Measurements from ENCODE around the gene NRL. TPM values are rescaled to one million over a fixed set of nuclear protein-coding genes. Genes with fewer than 3 reads are reported as not detected.

NRL gene
- total and polyA plus RNA-seq, 10 of the 15 experiments (the other 5 are each of a cell fraction or from before 2014, with no cell fraction given): 0.11 to 4.4 (median 2.2) TPM

- no peak for TF ChIP-seq DPF2 (IDR thresholded peaks at IDR 0.05)
- no peak for TF ChIP-seq CBX5 (IDR thresholded peaks at IDR 0.05; ENCODE audit: low read depth)
Observed at GRCh38 chr14:24069411-24069735, 45.4 kb downstream of the NRL start (continued).

GRCh38 chr14:24068711-24069410 is 45.9 kb downstream of the NRL start:
- WGBS (ENCODE audit: insufficient coverage, insufficient replicate concordance, low lambda C conversion rate, missing lambda C conversion rate): 39% methylated on average over 10 of the region's 10 CpGs
- H2AFZ ChIP-seq (ENCODE audit: control insufficient read depth, low read depth, low read length): no peak overlapping the region
- H3K27ac ChIP-seq (ENCODE audit: control insufficient read depth, insufficient read depth): no peak overlapping the region
- intact Hi-C loops (cut with micrococcal nuclease; ENCODE audit: unreplicated experiment) (no loop called here), in situ Hi-C loops (cut with MboI) (no loop called here)
- CTCF ChIA-PET: interaction anchor here (1.1 to 2.7 kb wide), 3 partner anchors 11 to 45 kb away, joined by 3 to 10 read pairs (median 4); partner anchors contain the start of gene DCAF11
- H3K4me3 ChIP-seq: no peak overlapping the region
- H3K27me3 ChIP-seq (replicated peaks in 1 of 2; ENCODE audit: control insufficient read depth in 2 of 2, insufficient read depth in 2 of 2, low read length in 1 of 2): peaks cover 0 to 2% of the 10 kb centered on the region in 2 experiments; a peak in 2 of 4 replicates
- no peak overlapping the region for H3K9ac ChIP-seq (ENCODE audit: control insufficient read depth, insufficient read depth, low read length)
- SMC1A ChIA-PET (ENCODE audit: uncharacterized antibody, unreplicated experiment): interaction anchor here (0.7 to 0.8 kb wide), 2 partner anchors 11 to 92 kb away, joined by 3 read pairs; partner anchors contain the start of gene IRF9
- RAD21 ChIA-PET (ENCODE audit: unreplicated experiment): no interaction called here
- H3K36me3 ChIP-seq (ENCODE audit: control insufficient read depth in 2 of 2, insufficient read depth in 2 of 2, low read length in 1 of 2): no peaks in the 10 kb centered on the region
- DNase-seq (ENCODE audit: low read depth, low spot score): no peak
- no peaks in the 10 kb centered on the region for H3K4me1 ChIP-seq (ENCODE audit: control insufficient read depth, insufficient read depth, low read length)
- TF ChIP-seq ZNF687 (IDR thresholded peaks at IDR 0.05): no peak
- TF ChIP-seq TCF7 (IDR thresholded peaks at IDR 0.05; ENCODE audit: borderline replicate concordance): no peak
- TF ChIP-seq BACH1 (IDR thresholded peaks at IDR 0.05; ENCODE audit: borderline replicate concordance): no peak
- TF ChIP-seq GABPA (IDR thresholded peaks at IDR 0.05; ENCODE audit: low read depth): no peak
- TF ChIP-seq RAD51 (IDR thresholded peaks at IDR 0.05): no peak
- TF ChIP-seq RUNX3 (IDR thresholded peaks at IDR 0.05; ENCODE audit: low read length): no peak
- no peak for TF ChIP-seq EED (IDR thresholded peaks at IDR 0.05; ENCODE audit: low read depth)
- no peak overlapping the region for H3K4me2 ChIP-seq (ENCODE audit: control insufficient read depth, insufficient read depth)
- H3K9me3 ChIP-seq (replicated peaks; ENCODE audit: control insufficient read depth, insufficient read depth, low read length): no peaks in the 10 kb centered on the region
- FAIRE-seq: no peak
- H3K79me2 ChIP-seq (ENCODE audit: control insufficient read depth, insufficient read depth, low read length): no peaks in the 10 kb centered on the region
- no peaks in the 10 kb centered on the region; the same call in 1 of the 2 replicates for H4K20me1 ChIP-seq (ENCODE audit: control insufficient read depth, insufficient read depth)
- BruUV-seq (replicated peaks): no TSS peak
- no peak for ATAC-seq
- POLR2A ChIA-PET: interaction anchor here (0.8 kb wide), 1 partner anchor 11 kb away, joined by 3 read pairs; no protein-coding TSS in a partner anchor

Measured in GM12878 (cell line).